Duodenal mucosa (tissue), 2 donors: ENCODE data around the gene SLC37A1.
"Not testable (repeated sequence)": the region's sequence is repeated elsewhere in the genome, so short reads cannot be mapped to it uniquely, and the experiment has no call there.

Experiments used
- H3K27ac ChIP-seq: one replicate; pipeline ENCODE4 v1.7.0; 2013; ENCODE audit warnings: low read depth, low read length
- H3K27me3 ChIP-seq, 2 donors: one replicate each; pipeline ENCODE4 v1.7.0; 2013; ENCODE audit warnings: low read length in 2 of 2, control low read depth in 1 of 2; ENCODE audit not compliant: insufficient read depth in 2 of 2, control insufficient read depth in 1 of 2
- H3K36me3 ChIP-seq, 2 donors: one replicate each; pipeline ENCODE4 v1.7.0; 2013; ENCODE audit warnings: low read length in 2 of 2, control low read depth in 1 of 2; ENCODE audit not compliant: insufficient read depth in 2 of 2, control insufficient read depth in 1 of 2
- H3K4me1 ChIP-seq, 2 donors: one replicate each; pipeline ENCODE4 v1.7.0; 2013; ENCODE audit warnings: low read length in 2 of 2, control low read depth in 1 of 2; ENCODE audit not compliant: insufficient read depth in 2 of 2, control insufficient read depth in 1 of 2
- H3K4me3 ChIP-seq, 2 donors: one replicate each; pipeline ENCODE4 v1.7.0; 2013; ENCODE audit warnings: low read length in 2 of 2, low read depth in 1 of 2
- H3K9ac ChIP-seq, 2 donors: one replicate each; pipeline ENCODE4 v1.7.0; 2013; ENCODE audit warnings: low read length in 2 of 2, low read depth in 1 of 2
- H3K9me3 ChIP-seq, 2 donors: one replicate each; pipeline ENCODE4 v1.7.0; 2013; ENCODE audit warnings: low read length in 2 of 2, control low read depth in 1 of 2; ENCODE audit not compliant: control insufficient read depth in 1 of 2

Gene SLC37A1

GRCh38 chr21:42628466-42629061, 114.9 kb downstream of the SLC37A1 start:
- peaks cover 11 to 14% of the 10 kb centered on the region in 2 donors for H3K4me1 ChIP-seq
- H3K36me3 ChIP-seq, H3K27ac ChIP-seq, H3K27me3 ChIP-seq, H3K9ac ChIP-seq, H3K9me3 ChIP-seq, H3K4me3 ChIP-seq: not testable (repeated sequence)

- H3K9me3 ChIP-seq: no peaks in the 10 kb centered on the region
- no peak overlapping the region for H3K4me3 ChIP-seq
- peaks cover 0 to under 1% of the 10 kb centered on the region in 2 donors for H3K4me1 ChIP-seq
- no peak overlapping the region for H3K27ac ChIP-seq
- no peaks in the 10 kb centered on the region for H3K27me3 ChIP-seq
- no peaks in the 10 kb centered on the region for H3K36me3 ChIP-seq
- H3K9ac ChIP-seq: no peak overlapping the region
These were observed 116.4 kb downstream of the SLC37A1 start for GRCh38 chr21:42629933-42630589.

DNA sequence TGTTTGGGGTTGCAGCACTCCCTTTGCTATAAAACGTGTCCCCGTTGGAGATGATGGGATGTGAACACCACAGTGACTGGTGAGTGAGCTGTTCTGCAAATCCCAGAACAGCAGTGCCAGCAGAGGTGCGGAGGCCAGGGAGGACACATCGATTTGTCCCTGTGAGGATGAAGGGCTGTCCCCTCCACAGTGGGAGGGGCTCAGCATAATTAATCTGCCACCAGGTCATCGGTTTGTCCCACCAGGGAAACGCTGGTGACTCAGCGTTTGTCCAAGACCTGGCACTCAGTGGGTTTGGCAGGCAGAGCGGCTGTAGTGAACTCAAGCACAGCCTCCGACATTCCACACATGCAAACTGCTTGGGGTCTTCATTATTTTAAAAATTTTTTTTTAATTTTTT, 117.0 kb downstream of the SLC37A1 start:
- Histone ChIP-seq H3K9me3 (no peaks in the 10 kb centered on the region), H3K27me3 (no peaks in the 10 kb centered on the region), H3K27ac (no peak overlapping the region), H3K4me1 (no peaks in the 10 kb centered on the region), H3K36me3 (no peaks in the 10 kb centered on the region), H3K4me3 (no peak overlapping the region), H3K9ac (no peak overlapping the region)
